Lower lobe of right lung (tissue), 2 donors: Measurements from ENCODE around the gene SCP2. TPM values are rescaled to one million over a fixed set of nuclear protein-coding genes. Genes with fewer than 3 reads are reported as not detected.

Experiments
- ATAC-seq, 2 donors: fragments of 200-7000 bp; cut with Tn5 transposase; one replicate each; pipeline ENCODE4 v1.9.1; 2020 to 2022; ENCODE audit warnings: mild to moderate bottlenecking in 2 of 2, moderate library complexity in 2 of 2
- DNase-seq: peaks from one replicate; pipeline ENCODE4 v3.0.0-alpha.2; 2020
- H3K27ac ChIP-seq: fragments of 200-600 bp; one replicate; pipeline ENCODE4 v1.8.0; 2022
- H3K27me3 ChIP-seq: fragments of 200-600 bp; one replicate; pipeline ENCODE4 v1.8.0; 2022; ENCODE audit warnings: low read depth
- H3K36me3 ChIP-seq: fragments of 200-600 bp; one replicate; pipeline ENCODE4 v1.8.0; 2022; ENCODE audit warnings: mild to moderate bottlenecking
- H3K4me1 ChIP-seq: fragments of 200-600 bp; one replicate; pipeline ENCODE4 v1.8.0; 2022
- H3K4me3 ChIP-seq: fragments of 200-600 bp; one replicate; pipeline ENCODE4 v1.8.0; 2022; ENCODE audit warnings: mild to moderate bottlenecking
- H3K9me3 ChIP-seq: fragments of 200-600 bp; one replicate; pipeline ENCODE4 v1.8.0; 2022
- CTCF ChIP-seq: fragments of 200-600 bp; IDR thresholded peaks from one replicate; pipeline ENCODE4 v1.8.0; 2022; ENCODE audit warnings: antibody characterized with exemption, mild to moderate bottlenecking
- intact Hi-C: fragments of 100-400 bp; cut with DNase I; formaldehyde crosslinking; loops from one replicate; pipeline ENCODE4 v1.11.0; 2022
- total RNA-seq: library from RNA; stranded (reverse); fragmentation: NEBNext Ultra II Directional; extraction: Animal tissue kit (Norgen Biotek cat#: 25700); gene quantifications from one replicate; pipeline ENCODE4 v1.2.1, GENCODE V29; 2021
- donor health status: DM: no; HTN: yes; CAD: no; lungs with severe emphysema.

Gene SCP2
- total RNA-seq, 1 donor from 2014 or later, result 148 TPM

GRCh38 chr1:52920791-52921291, 6.2 kb upstream of the SCP2 start:
- no peaks in the 10 kb centered on the region for H3K9me3 ChIP-seq
- intact Hi-C loops, result no loop called here
- ATAC-seq (peak; percentile 76 to 87), DNase-seq (peak; percentile 57)
- peak overlapping the region; percentile 80 for H3K4me3 ChIP-seq
- no peak for TF ChIP-seq CTCF
- peaks cover 17% of the 10 kb centered on the region for H3K4me1 ChIP-seq
- H3K27ac ChIP-seq, result peak overlapping the region; percentile 84
- no peaks in the 10 kb centered on the region for H3K27me3 ChIP-seq
- H3K36me3 ChIP-seq, result no peaks in the 10 kb centered on the region

DNA sequence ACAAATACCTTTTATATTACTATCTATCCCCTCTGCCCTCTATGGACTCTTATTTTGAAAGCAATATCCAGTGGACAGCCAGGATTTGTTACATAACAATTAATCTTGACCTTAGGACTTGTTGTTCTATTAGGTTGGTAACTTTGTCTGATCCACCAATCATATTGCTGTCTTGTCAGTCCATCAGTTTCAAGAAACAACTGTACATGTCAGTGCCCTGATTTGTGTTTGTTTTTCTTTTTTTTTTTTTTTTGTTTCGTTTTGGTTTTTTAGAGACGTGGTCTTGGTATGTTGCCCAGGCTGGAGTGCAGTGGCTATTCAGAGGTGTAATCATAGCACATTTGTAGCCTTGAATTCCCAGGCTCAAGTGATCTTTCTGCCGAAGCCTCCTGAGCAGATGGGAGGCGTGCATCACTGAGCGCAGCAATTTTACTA, 1.5 kb upstream of the SCP2 start:
- peaks cover 30% of the 10 kb centered on the region for H3K4me1 ChIP-seq
- H3K9me3 ChIP-seq, result no peaks in the 10 kb centered on the region
- no peaks in the 10 kb centered on the region for H3K36me3 ChIP-seq
- no peaks in the 10 kb centered on the region for H3K27me3 ChIP-seq
- intact Hi-C loops, result no loop called here
- no peak for ATAC-seq
- no peak for TF ChIP-seq CTCF
- no peak overlapping the region for H3K27ac ChIP-seq
- peak overlapping the region; percentile 22 for H3K4me3 ChIP-seq
- DNase-seq, result no peak

DNA sequence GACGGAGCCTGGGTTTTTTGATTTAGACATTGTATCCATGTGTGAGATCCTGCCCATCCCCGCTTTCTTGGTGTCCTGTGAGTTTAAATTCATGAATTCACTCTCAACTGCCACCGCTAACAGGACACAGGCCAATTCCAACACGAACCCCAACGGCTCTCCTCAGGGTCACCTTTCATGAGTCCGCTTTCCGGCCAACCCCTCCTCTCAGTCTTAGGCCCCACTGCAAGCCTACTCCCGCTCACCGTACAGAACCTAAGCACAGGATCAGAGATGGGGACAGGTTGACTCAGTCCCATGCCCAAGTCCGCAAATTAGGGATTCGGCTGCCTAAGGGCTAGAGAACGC, 238 bp upstream of the SCP2 start:
- intact Hi-C loops, result no loop called here
- H3K27me3 ChIP-seq, result no peaks in the 10 kb centered on the region
- peaks cover 23% of the 10 kb centered on the region for H3K4me1 ChIP-seq
- peak overlapping the region; percentile 81 for H3K4me3 ChIP-seq
- no peaks in the 10 kb centered on the region for H3K9me3 ChIP-seq
- H3K27ac ChIP-seq, result peak overlapping the region; percentile 83
- DNase-seq (no peak), ATAC-seq (no peak)
- no peak for TF ChIP-seq CTCF
- no peaks in the 10 kb centered on the region for H3K36me3 ChIP-seq

DNA sequence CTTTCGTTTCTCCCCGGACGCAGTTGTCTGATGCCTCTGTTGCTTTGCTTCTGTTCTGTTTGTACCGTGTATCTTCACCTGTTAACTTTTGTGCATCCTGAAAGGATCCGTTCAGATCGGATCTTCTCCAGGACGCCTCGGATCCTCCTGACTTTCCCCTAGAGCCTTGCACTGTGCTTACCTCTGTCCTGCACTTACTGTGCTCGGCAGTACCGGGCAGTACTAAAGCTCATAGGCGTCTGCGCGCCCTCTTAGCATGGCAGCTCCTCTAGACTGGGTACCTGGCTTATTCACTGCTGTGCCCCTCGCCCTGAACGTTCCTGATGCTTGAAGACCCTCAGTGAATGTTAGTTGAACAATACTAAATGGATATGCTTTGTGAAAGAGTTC, 934 bp downstream of the SCP2 start:
- Histone ChIP-seq H3K36me3 (no peaks in the 10 kb centered on the region), H3K4me3 (peak overlapping the region; percentile 81), H3K27ac (peak overlapping the region; percentile 83), H3K9me3 (no peaks in the 10 kb centered on the region), H3K4me1 (peaks cover 23% of the 10 kb centered on the region), H3K27me3 (no peaks in the 10 kb centered on the region)
- intact Hi-C loops, result no loop called here
- no peak for TF ChIP-seq CTCF
- ATAC-seq, result peak; percentile 37 to 45
- DNase-seq, result no peak

- Histone ChIP-seq H3K27me3 (no peaks in the 10 kb centered on the region), H3K4me3 (no peak overlapping the region), H3K36me3 (no peaks in the 10 kb centered on the region), H3K9me3 (no peaks in the 10 kb centered on the region), H3K4me1 (peaks cover 23% of the 10 kb centered on the region), H3K27ac (no peak overlapping the region)
- intact Hi-C loops, result no loop called here
- no peak for ATAC-seq
- TF ChIP-seq CTCF, result no peak
- no peak for DNase-seq
Measured at GRCh38 chr1:52929019-52929418, 1.9 kb downstream of the SCP2 start.
